Measurements from ENCODE around the gene CHN1. TPM values are rescaled to one million over a fixed set of nuclear protein-coding genes. Genes with fewer than 3 reads are reported as not detected.
A peak's percentile ranks its signal among the peaks of the same experiment; 100 is the strongest.

The CHN1 gene
- total RNA-seq, 1 experiment from 2014 or later, result 0.41 TPM

GRCh38 chr2:174773215-174773614 is 232.0 kb downstream of the CHN1 start:
- no peak overlapping the region for H3K4me3 ChIP-seq (ENCODE audit: low read depth, low read length)
- CTCF ChIA-PET, result no interaction called here
- Mint-ChIP-seq H3K9me3 (ENCODE audit: unreplicated experiment) (no peaks in the 10 kb centered on the region), H3K4me3 (ENCODE audit: unreplicated experiment) (no peak overlapping the region), H3K36me3 (ENCODE audit: insufficient read depth, unreplicated experiment) (no peaks in the 10 kb centered on the region), H3K27ac (ENCODE audit: unreplicated experiment) (no peak overlapping the region), H3K27me3 (ENCODE audit: insufficient read depth, unreplicated experiment) (peaks cover 4% of the 10 kb centered on the region), H3K4me1 (ENCODE audit: low read depth, unreplicated experiment) (no peaks in the 10 kb centered on the region)
- POLR2A ChIA-PET, result no interaction called here
- no TSS peak for BruUV-seq (replicated peaks)
- H3K4me1 ChIP-seq, result peaks cover 5% of the 10 kb centered on the region; the same call in 1 of the 2 replicates
- no peaks in the 10 kb centered on the region for H3K9me3 ChIP-seq
- no peak for DNase-seq
- intact Hi-C loops (cut with micrococcal nuclease; ENCODE audit: unreplicated experiment), result loop anchor here (10.0 kb wide), 1 partner anchor 112 kb away; no protein-coding TSS in a partner anchor
- no peaks in the 10 kb centered on the region for H3K27me3 ChIP-seq (replicated peaks; ENCODE audit: control insufficient read depth, insufficient read depth, low read length)
- no peaks in the 10 kb centered on the region for H3K36me3 ChIP-seq (ENCODE audit: control insufficient read depth, insufficient read depth, low read length)
- TF ChIP-seq CTCF (IDR thresholded peaks at IDR 0.05; ENCODE audit: insufficient read depth in 1 of 2, low read depth in 1 of 2, low read length in 1 of 2, severe bottlenecking in 1 of 2, unreplicated experiment in 1 of 2), result no peak

GRCh38 chr2:174772472-174772801 is 232.7 kb downstream of the CHN1 start:
- H3K27me3 Mint-ChIP-seq (ENCODE audit: insufficient read depth, unreplicated experiment), result peaks cover 2% of the 10 kb centered on the region
- no peak overlapping the region for H3K4me3 Mint-ChIP-seq (ENCODE audit: unreplicated experiment)
- no peaks in the 10 kb centered on the region for H3K36me3 Mint-ChIP-seq (ENCODE audit: insufficient read depth, unreplicated experiment)
- intact Hi-C loops (cut with micrococcal nuclease; ENCODE audit: unreplicated experiment), result loop anchor here (10.0 kb wide), 1 partner anchor 112 kb away; no protein-coding TSS in a partner anchor
- H3K4me1 Mint-ChIP-seq (ENCODE audit: low read depth, unreplicated experiment), result no peaks in the 10 kb centered on the region
- H3K27ac Mint-ChIP-seq (ENCODE audit: unreplicated experiment), result no peak overlapping the region
- ChIA-PET CTCF (interaction anchor here (1.3 to 2.7 kb wide), 7 partner anchors 23 to 215 kb away, joined by 3 to 38 read pairs (median 4); no protein-coding TSS in a partner anchor), POLR2A (interaction anchor here (0.6 kb wide), 1 partner anchor 425 kb away, joined by 4 read pairs; no protein-coding TSS in a partner anchor)
- no peak for DNase-seq
- Histone ChIP-seq H3K4me3 (ENCODE audit: low read depth, low read length) (no peak overlapping the region), H3K9me3 (no peaks in the 10 kb centered on the region), H3K27me3 (replicated peaks; ENCODE audit: control insufficient read depth, insufficient read depth, low read length) (no peaks in the 10 kb centered on the region), H3K36me3 (ENCODE audit: control insufficient read depth, insufficient read depth, low read length) (no peaks in the 10 kb centered on the region), H3K4me1 (peaks cover 5% of the 10 kb centered on the region; the same call in 1 of the 2 replicates)
- H3K9me3 Mint-ChIP-seq (ENCODE audit: unreplicated experiment), result no peaks in the 10 kb centered on the region
- no TSS peak for BruUV-seq (replicated peaks)
- TF ChIP-seq CTCF (IDR thresholded peaks at IDR 0.05; ENCODE audit: insufficient read depth in 1 of 2, low read depth in 1 of 2, low read length in 1 of 2, severe bottlenecking in 1 of 2, unreplicated experiment in 1 of 2), result no peak

- H3K4me1 Mint-ChIP-seq (ENCODE audit: low read depth, unreplicated experiment), result no peaks in the 10 kb centered on the region
- peak; percentile 74 to 78 for DNase-seq
- CTCF ChIA-PET, result interaction anchor here (0.6 to 2.7 kb wide), 15 partner anchors 9 to 309 kb away, joined by 3 to 38 read pairs (median 4); partner anchors contain the start of gene CHN1
- peaks cover 4% of the 10 kb centered on the region for H3K36me3 Mint-ChIP-seq (ENCODE audit: insufficient read depth, unreplicated experiment)
- Histone ChIP-seq H3K4me3 (ENCODE audit: low read depth, low read length) (no peak overlapping the region), H3K9me3 (no peaks in the 10 kb centered on the region), H3K4me1 (peaks cover 5% of the 10 kb centered on the region; the same call in 1 of the 2 replicates), H3K27me3 (replicated peaks; ENCODE audit: control insufficient read depth, insufficient read depth, low read length) (no peaks in the 10 kb centered on the region), H3K36me3 (ENCODE audit: control insufficient read depth, insufficient read depth, low read length) (no peaks in the 10 kb centered on the region)
- POLR2A ChIA-PET, result interaction anchor here (0.6 kb wide), 1 partner anchor 425 kb away, joined by 4 read pairs; no protein-coding TSS in a partner anchor
- BruUV-seq (replicated peaks), result no TSS peak
- no peak overlapping the region for H3K27ac Mint-ChIP-seq (ENCODE audit: unreplicated experiment)
- no peaks in the 10 kb centered on the region for H3K9me3 Mint-ChIP-seq (ENCODE audit: unreplicated experiment)
- H3K27me3 Mint-ChIP-seq (ENCODE audit: insufficient read depth, unreplicated experiment), result no peaks in the 10 kb centered on the region
- intact Hi-C loops (cut with micrococcal nuclease; ENCODE audit: unreplicated experiment), result loop anchor here (1.0 to 10.0 kb wide), 3 partner anchors 23 to 213 kb away; no protein-coding TSS in a partner anchor
- peak; percentile 85 to 92 for TF ChIP-seq CTCF (IDR thresholded peaks at IDR 0.05; ENCODE audit: insufficient read depth in 1 of 2, low read depth in 1 of 2, low read length in 1 of 2, severe bottlenecking in 1 of 2, unreplicated experiment in 1 of 2)
- no peak overlapping the region for H3K4me3 Mint-ChIP-seq (ENCODE audit: unreplicated experiment)
These were observed 233.3 kb downstream of the CHN1 start for GRCh38 chr2:174771631-174772471.
